Activated T-helper 1 cell treated with anti-CD3 and anti-CD28 coated beads, Interleukin-12 subunit alpha, Interleukin-12 subunit beta, Interleukin-2, Interleukin-4 antibody, amounts not matched to agents 30 ng/mL and 10 ng/mL and 1 ng/mL, durations not matched to agents 14 hours and 24 hours and 36 hours (primary cell): ENCODE data around the gene GRM2. TPM values are rescaled to one million over a fixed set of nuclear protein-coding genes. Genes with fewer than 3 reads are reported as not detected.
"Not testable (repeated sequence)": the region's sequence is repeated elsewhere in the genome, so short reads cannot be mapped to it uniquely, and the experiment has no call there.

Experiments
- DNase-seq: peaks from one replicate; pipeline ENCODE4 v3.0.0; 2021; ENCODE audit warnings: low spot score
- H3K27ac Mint-ChIP-seq: one replicate; pipeline ENCODE4 v1.8.0; 2021; ENCODE audit warnings: mild to moderate bottlenecking, mixed read lengths
- H3K27me3 Mint-ChIP-seq: one replicate; pipeline ENCODE4 v1.8.0; 2022; ENCODE audit warnings: mild to moderate bottlenecking, moderate library complexity, mixed read lengths; ENCODE audit not compliant: insufficient read depth
- H3K36me3 Mint-ChIP-seq: one replicate; pipeline ENCODE4 v1.8.0; 2021; ENCODE audit warnings: low read depth, mixed read lengths
- H3K4me1 Mint-ChIP-seq: one replicate; pipeline ENCODE4 v1.8.0; 2021; ENCODE audit warnings: low read depth, mixed read lengths
- H3K4me3 Mint-ChIP-seq: one replicate; pipeline ENCODE4 v1.8.0; 2021; ENCODE audit warnings: mild to moderate bottlenecking, moderate library complexity, mixed read lengths
- H3K9me3 Mint-ChIP-seq: one replicate; pipeline ENCODE4 v1.8.0; 2021; ENCODE audit warnings: mixed read lengths
- intact Hi-C: fragments of 100-400 bp; cut with micrococcal nuclease; formaldehyde crosslinking; loops from one replicate; pipeline ENCODE4 v1.15.1; 2024
- total RNA-seq: library from RNA; stranded (reverse); gene quantifications from 2 replicates; pipeline ENCODE4 v1.2.3, GENCODE V29; 2022

GRM2 gene
- total RNA-seq, 1 donor from 2014 or later, result 1.0 TPM

DNA sequence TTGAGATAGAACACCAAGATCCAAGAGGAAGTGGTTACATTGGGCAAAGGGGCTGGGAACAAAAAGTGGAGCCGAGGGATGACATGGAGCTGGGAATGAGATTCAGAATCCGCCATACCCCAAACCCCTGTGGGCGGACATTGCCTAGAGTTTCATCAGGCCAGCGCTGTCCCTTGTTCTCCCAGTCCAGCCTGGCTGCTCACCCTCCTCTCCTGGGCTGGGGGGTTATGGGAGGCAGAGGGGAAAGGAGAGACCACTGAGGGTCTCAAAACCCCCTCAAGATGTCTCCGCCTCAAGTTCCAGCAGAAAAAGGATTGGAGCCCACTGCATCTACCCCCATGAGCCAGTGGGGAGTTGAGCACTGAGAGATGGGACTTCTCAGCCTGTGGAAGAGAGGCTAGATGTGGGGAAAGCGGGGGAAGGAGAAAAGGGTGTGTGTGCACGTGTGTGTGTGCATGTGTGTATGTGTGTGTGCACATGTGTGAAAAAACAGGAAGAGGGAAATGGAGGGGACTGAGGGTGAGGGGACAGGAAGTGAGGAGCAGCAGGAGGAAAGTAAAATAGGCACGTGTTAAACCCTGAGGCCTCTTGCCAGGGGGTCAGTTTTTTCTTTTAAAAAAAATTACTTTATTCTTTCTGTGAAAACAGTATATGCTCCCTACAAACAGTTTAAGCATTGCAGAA lies 14.3 kb downstream of the GRM2 start:
- H3K4me3 Mint-ChIP-seq, result no peak overlapping the region
- no peaks in the 10 kb centered on the region for H3K36me3 Mint-ChIP-seq
- no peaks in the 10 kb centered on the region for H3K9me3 Mint-ChIP-seq
- DNase-seq, result no peak
- intact Hi-C loops, result no loop called here
- H3K4me1 Mint-ChIP-seq, result peaks cover 39% of the 10 kb centered on the region
- H3K27ac Mint-ChIP-seq, result no peak overlapping the region
- no peaks in the 10 kb centered on the region for H3K27me3 Mint-ChIP-seq

DNA sequence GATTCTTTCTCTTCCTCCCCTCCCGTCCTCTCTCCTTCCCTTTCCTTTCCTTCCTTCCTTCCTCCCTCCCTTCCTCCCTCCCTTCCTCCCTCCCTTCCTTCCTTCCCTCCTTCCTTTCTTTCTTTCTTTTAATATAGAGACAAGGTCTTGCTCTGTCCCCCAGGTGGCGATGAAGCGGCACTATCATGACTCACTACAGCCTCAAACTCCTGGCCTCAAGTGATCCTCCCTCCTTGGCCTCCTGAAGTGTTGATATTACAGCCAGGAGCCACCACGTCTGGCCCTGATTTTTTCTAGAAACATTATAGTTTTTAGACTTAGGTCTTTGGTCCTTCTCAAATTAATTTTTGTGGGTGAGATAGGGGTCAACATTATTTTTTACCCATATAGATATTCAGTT lies 15.5 kb downstream of the GRM2 start:
- intact Hi-C loops, result no loop called here
- H3K9me3 Mint-ChIP-seq, result no peaks in the 10 kb centered on the region
- no peak for DNase-seq
- no peak overlapping the region for H3K4me3 Mint-ChIP-seq
- H3K4me1 Mint-ChIP-seq, result peaks cover 40% of the 10 kb centered on the region
- no peaks in the 10 kb centered on the region for H3K36me3 Mint-ChIP-seq
- H3K27ac Mint-ChIP-seq, result no peak overlapping the region
- H3K27me3 Mint-ChIP-seq, result no peaks in the 10 kb centered on the region

DNA sequence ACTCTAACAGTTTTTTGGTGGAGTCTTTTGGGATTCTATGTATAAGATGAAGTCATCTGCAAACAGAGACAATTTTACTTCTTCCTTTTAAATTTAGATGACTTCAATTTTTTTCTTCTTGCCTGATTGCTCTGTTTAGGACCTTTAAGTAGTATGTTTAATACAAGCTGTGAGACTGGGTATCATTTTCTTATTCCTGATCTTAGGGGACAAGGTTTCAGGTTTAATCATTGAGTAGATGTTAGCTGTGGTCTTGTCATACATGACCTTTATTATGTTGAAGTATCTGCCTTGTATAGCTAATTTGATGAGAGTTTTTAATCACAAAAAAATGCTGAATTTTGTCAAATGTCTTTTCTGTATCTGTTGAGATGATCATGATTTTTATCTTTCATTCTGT lies 20.6 kb downstream of the GRM2 start:
- Mint-ChIP-seq H3K9me3 (no peaks in the 10 kb centered on the region), H3K36me3 (no peaks in the 10 kb centered on the region), H3K27ac (no peak overlapping the region), H3K4me3 (no peak overlapping the region), H3K4me1 (peaks cover 22% of the 10 kb centered on the region), H3K27me3 (no peaks in the 10 kb centered on the region)
- intact Hi-C loops, result no loop called here
- DNase-seq, result no peak

DNA sequence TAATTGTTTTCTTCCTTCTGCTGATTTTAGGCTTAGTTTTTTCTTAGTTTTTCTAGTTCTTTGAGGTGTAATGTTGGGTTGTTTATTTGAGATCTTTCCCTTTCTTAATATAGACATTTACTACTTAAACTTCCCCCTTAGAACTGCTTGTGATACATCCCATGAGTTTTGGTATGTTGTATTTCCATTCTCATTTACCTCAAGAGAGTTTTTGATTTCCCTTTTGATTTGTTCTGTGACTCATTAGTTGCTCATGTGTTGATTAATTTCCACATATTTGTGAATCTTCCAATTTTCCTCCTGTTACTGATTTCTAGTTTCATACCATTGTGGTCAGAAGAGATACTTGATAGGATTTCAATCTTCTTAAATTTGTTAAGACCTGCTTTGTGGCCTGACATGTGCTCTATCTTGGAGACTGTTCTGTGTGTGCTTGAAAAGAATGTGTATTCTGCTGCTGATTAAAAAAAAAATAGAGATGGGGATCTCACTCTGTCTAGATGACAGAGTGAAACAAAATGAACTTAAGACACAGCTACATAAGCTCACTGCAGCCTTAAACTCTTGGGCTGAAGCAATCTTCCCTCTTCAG lies 22.3 kb downstream of the GRM2 start:
- peak overlapping the region; percentile 24 for H3K27ac Mint-ChIP-seq
- DNase-seq, result no peak
- H3K27me3 Mint-ChIP-seq, result no peaks in the 10 kb centered on the region
- no peak overlapping the region for H3K4me3 Mint-ChIP-seq
- intact Hi-C loops, result loop anchor here (2.0 kb wide), 1 partner anchor 68 kb away; no protein-coding TSS in a partner anchor
- peaks cover 3% of the 10 kb centered on the region for H3K36me3 Mint-ChIP-seq
- peaks cover 26% of the 10 kb centered on the region for H3K4me1 Mint-ChIP-seq
- H3K9me3 Mint-ChIP-seq, result peaks cover 4% of the 10 kb centered on the region

DNA sequence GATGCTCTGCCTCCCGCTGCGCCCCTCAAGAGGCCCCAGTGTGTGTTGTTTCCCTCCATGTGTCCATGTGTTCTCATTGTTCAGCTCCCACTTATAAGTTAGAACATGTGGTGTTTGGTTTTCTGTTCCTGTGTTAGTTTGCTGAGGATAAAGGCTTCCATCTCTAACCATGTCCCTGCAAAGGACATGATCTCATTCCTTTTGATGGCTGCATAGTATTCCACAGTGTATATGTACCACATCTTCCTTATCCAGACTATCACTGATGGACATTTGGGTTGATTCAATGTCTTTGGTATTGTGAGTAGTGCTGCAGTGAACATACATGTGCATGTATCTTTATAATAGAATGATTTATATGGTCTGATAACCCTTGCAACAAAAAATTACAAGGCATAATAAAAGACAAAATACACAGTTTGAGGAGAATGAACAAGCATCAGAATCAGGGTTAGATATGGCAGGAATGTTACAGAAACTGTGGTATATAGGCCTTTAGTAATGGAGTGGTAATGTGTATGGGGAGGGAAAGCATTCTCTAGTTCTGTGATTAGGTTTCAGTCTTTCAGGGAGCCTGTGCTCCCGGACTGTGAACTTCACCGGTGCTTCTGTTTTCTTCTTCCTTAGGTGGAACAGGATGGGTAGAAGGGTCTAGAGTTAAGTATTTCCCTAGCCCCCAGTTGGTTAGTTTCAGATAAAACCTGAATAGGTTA lies 27.1 kb downstream of the GRM2 start:
- Mint-ChIP-seq H3K4me3 (peak overlapping the region; percentile 29), H3K4me1 (peaks cover 35% of the 10 kb centered on the region), H3K36me3 (peaks cover 3% of the 10 kb centered on the region), H3K27me3 (peaks cover 6% of the 10 kb centered on the region), H3K27ac (peak overlapping the region; percentile 87), H3K9me3 (peaks cover 5% of the 10 kb centered on the region)
- no peak for DNase-seq
- intact Hi-C loops, result loop anchor here (2.0 to 5.0 kb wide), 2 partner anchors 15 to 47 kb away; no protein-coding TSS in a partner anchor

DNA sequence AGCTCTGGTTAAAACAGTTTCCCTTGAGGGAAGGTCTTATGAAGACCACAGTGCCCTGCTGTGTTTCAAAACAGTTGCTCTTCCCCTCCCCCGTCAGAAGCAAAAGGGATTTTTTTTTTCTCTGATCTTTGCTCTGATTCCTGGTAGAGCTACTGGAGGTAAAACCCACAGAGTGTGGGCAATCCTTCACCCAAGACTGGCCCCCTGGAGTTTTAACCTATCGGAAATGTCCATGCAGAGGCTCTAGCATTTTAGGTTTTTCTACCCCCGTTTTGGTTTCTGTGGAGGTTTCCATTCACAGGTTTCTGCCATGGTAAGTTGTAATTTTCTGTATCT lies 27.7 kb downstream of the GRM2 start:
- DNase-seq, result peak; percentile 39
- intact Hi-C loops, result loop anchor here (2.0 to 5.0 kb wide), 2 partner anchors 14 to 47 kb away; no protein-coding TSS in a partner anchor
- Mint-ChIP-seq H3K9me3 (peaks cover 5% of the 10 kb centered on the region), H3K36me3 (peaks cover 3% of the 10 kb centered on the region), H3K27ac (peak overlapping the region; percentile 87), H3K4me3 (peak overlapping the region; percentile 29), H3K27me3 (peaks cover 6% of the 10 kb centered on the region), H3K4me1 (peaks cover 32% of the 10 kb centered on the region)

DNA sequence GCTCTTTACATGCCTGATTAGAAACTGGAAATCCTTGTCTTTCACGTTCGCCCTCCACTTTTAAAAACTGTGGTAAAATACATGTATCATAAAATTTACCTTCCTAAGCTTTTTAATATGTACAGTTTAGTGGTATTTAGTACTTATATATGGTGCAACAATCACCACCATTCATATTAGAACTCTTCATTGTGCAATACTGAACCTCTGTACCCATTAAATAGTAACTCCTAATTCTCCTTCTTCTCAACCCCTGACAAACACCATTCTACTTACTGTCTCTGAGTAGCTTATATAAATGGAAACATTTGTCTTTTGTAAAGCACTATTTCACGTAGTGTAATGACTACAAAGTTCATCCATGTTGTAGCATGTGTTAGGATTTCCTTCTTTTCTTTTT lies 28.2 kb downstream of the GRM2 start:
- peaks cover 3% of the 10 kb centered on the region for H3K36me3 Mint-ChIP-seq
- intact Hi-C loops, result loop anchor here (2.0 kb wide), 1 partner anchor 14 kb away; no protein-coding TSS in a partner anchor
- peaks cover 6% of the 10 kb centered on the region for H3K27me3 Mint-ChIP-seq
- H3K4me3 Mint-ChIP-seq, result peak overlapping the region; percentile 23
- peak overlapping the region; percentile 87 for H3K27ac Mint-ChIP-seq
- peaks cover 5% of the 10 kb centered on the region for H3K9me3 Mint-ChIP-seq
- H3K4me1 Mint-ChIP-seq, result peaks cover 32% of the 10 kb centered on the region
- no peak for DNase-seq

DNA sequence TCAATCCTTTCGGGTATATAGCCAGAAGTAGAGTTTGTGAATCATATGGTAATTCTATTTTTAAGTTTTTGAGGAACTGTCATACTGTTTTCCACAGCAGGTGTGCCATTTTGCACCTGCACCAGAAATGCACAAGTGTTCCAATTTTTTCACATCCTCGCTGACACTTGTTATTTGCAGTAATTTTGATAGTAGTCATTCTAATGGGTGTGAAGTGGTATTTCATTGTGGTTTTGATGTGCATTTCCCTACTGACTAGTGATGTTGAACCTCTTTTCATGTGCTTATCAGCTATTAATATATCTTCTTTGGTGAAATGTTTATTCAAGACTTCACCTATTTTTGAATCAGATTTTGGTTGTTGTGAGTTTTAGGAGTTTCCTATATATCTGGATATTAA lies 29.1 kb downstream of the GRM2 start:
- intact Hi-C loops, result loop anchor here (2.0 kb wide), 1 partner anchor 13 kb away; no protein-coding TSS in a partner anchor

DNA sequence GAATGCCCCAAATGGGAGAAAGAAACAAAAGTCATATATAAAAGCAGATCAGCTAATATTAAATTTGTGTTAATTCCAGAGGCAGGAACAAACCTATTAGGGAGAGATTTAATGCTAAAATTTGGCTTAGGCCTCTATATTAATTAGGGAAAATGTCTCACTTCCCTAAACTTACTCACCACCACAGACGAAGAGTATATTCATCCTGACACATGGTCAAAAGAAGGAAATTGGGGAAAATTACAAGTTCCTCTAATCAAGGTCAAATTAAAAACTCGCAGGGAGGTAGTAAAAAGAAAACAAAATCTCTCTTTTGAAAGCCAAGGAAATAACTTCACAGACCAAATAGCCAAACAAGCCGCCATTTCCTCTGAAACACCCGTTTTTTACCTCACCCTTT lies 32.2 kb downstream of the GRM2 start:
- Mint-ChIP-seq H3K9me3 (peaks cover 5% of the 10 kb centered on the region), H3K27me3 (peaks cover 6% of the 10 kb centered on the region), H3K27ac (no peak overlapping the region), H3K4me1 (peaks cover 28% of the 10 kb centered on the region), H3K36me3 (no peaks in the 10 kb centered on the region), H3K4me3 (no peak overlapping the region)
- no peak for DNase-seq
- intact Hi-C loops, result no loop called here

More for the DNA sequence above, 29.1 kb downstream of the GRM2 start:
- no peak overlapping the region for H3K27ac Mint-ChIP-seq
- peaks cover 6% of the 10 kb centered on the region for H3K27me3 Mint-ChIP-seq
- H3K4me1 Mint-ChIP-seq, result peaks cover 27% of the 10 kb centered on the region
- no peak overlapping the region for H3K4me3 Mint-ChIP-seq
- DNase-seq, result no peak
- H3K36me3 Mint-ChIP-seq, result peaks cover 3% of the 10 kb centered on the region
- H3K9me3 Mint-ChIP-seq, result peaks cover 9% of the 10 kb centered on the region

DNA sequence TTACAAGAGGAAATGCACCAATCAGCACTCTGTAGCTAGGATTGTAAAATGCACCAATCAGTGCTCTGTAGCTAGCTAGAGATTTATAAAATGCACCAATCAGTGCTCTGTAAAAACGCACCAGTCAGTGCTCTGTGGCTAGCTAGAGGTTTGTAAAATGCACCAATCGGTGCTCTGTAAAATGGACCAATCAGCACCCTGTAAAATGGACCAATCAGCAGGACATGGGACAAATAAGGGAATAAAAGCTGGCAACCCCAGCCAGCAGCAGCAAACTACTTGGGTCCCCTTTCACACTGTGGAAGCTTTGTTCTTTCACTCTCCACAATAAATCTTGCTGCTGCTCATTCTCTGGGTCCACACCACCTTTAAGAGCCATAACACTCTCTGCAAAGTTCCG lies 35.5 kb downstream of the GRM2 start:
- H3K36me3 Mint-ChIP-seq, H3K4me1 Mint-ChIP-seq, H3K9me3 Mint-ChIP-seq, H3K27me3 Mint-ChIP-seq, H3K27ac Mint-ChIP-seq, H3K4me3 Mint-ChIP-seq, DNase-seq, intact Hi-C loops: not testable (repeated sequence)

DNA sequence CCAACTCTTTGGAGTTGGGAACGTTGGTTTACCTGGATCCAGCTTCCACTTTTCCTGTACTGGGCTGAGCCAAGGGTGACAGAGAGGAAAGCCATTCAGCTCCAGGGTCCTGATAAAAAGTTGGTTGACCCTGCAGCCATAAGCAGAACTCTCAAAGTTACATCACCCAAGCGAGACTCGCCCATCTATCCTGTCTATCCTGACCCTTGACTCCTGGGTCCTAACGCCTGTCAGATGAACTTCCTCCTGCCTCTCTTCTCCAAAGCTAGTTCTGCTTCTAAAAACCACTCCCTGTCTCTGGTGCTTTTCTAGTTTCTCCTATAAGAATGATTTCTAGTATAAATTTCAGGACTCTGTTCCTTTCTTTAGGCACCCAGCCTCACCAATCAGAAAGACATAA lies 36.1 kb downstream of the GRM2 start:
- H3K9me3 Mint-ChIP-seq, intact Hi-C loops, H3K36me3 Mint-ChIP-seq, H3K27ac Mint-ChIP-seq, H3K4me1 Mint-ChIP-seq, H3K4me3 Mint-ChIP-seq, DNase-seq, H3K27me3 Mint-ChIP-seq: not testable (repeated sequence)

DNA sequence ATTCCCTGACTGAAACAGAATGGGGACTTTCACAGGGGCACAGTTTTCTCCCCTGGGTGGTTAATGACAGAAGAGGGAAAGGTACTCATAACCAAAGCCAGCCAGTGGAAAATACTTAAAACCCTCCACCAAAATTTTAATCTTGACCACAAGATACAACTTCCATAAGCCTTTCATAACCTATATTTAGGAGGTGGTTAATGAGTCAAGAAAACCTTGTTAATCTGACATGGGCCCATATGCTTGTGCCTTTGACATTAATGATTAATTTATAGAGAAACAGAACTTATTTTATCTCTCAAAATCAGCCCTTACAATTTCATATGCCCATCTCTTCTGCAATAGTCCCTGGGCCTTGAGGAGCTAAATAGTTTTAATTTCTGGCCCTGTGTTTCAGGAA lies 41.0 kb downstream of the GRM2 start:
- H3K4me3 Mint-ChIP-seq, result no peak overlapping the region
- peaks cover 21% of the 10 kb centered on the region for H3K4me1 Mint-ChIP-seq
- H3K27ac Mint-ChIP-seq, result no peak overlapping the region
- peaks cover 7% of the 10 kb centered on the region for H3K9me3 Mint-ChIP-seq
- no peak for DNase-seq
- H3K27me3 Mint-ChIP-seq, result peaks cover under 1% of the 10 kb centered on the region
- peaks cover 2% of the 10 kb centered on the region for H3K36me3 Mint-ChIP-seq
- intact Hi-C loops, result loop anchor here (2.0 kb wide), 1 partner anchor 13 kb away; no protein-coding TSS in a partner anchor

DNA sequence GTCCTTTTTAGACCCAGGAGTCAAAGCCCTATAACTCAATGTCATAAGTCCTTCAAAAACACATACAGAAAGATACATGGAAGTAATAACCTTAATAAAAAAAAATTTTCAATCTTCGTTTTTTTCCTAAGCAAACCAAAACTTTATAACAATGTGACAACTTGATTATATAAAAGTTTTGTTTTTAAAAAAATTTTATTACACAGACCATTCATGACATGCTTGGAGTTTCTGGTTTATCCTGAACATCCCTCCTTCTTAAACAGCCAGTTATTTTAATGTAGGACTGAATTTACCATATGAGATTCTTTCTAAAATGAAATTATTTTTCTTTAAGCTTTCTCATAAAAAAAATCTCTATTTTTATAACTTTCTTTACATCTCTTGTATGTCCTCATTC lies 41.5 kb downstream of the GRM2 start:
- Mint-ChIP-seq H3K36me3 (peaks cover 2% of the 10 kb centered on the region), H3K4me1 (peaks cover 20% of the 10 kb centered on the region), H3K27ac (no peak overlapping the region), H3K4me3 (no peak overlapping the region), H3K27me3 (peaks cover 3% of the 10 kb centered on the region), H3K9me3 (peaks cover 7% of the 10 kb centered on the region)
- no peak for DNase-seq
- intact Hi-C loops, result loop anchor here (2.0 kb wide), 1 partner anchor 14 kb away; no protein-coding TSS in a partner anchor
